ENCODE data around the gene TUBA4B.
"Not testable (repeated sequence)": the region's sequence is repeated elsewhere in the genome, so short reads cannot be mapped to it uniquely, and the experiment has no call there.

The TUBA4B gene

DNA sequence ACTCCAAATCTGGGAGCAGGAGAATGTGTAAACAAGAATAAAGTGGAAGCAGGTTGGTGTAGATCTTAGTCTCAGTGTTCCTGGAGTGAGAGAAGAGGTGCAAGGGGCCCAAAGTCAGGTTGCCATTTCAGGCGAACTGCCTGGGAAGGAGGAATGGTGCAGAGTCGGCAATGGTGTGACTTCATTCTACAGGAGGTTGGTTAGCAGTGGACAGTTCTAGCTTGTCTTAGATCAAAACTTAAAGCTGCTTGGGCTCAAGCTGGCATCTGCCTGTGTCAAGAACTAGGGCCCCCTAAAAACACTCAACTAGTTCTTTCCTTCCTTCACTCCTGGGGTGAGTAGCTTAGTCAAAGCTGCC lies 4.2 kb upstream of the TUBA4B start:
- no peak for DNase-seq

DNA sequence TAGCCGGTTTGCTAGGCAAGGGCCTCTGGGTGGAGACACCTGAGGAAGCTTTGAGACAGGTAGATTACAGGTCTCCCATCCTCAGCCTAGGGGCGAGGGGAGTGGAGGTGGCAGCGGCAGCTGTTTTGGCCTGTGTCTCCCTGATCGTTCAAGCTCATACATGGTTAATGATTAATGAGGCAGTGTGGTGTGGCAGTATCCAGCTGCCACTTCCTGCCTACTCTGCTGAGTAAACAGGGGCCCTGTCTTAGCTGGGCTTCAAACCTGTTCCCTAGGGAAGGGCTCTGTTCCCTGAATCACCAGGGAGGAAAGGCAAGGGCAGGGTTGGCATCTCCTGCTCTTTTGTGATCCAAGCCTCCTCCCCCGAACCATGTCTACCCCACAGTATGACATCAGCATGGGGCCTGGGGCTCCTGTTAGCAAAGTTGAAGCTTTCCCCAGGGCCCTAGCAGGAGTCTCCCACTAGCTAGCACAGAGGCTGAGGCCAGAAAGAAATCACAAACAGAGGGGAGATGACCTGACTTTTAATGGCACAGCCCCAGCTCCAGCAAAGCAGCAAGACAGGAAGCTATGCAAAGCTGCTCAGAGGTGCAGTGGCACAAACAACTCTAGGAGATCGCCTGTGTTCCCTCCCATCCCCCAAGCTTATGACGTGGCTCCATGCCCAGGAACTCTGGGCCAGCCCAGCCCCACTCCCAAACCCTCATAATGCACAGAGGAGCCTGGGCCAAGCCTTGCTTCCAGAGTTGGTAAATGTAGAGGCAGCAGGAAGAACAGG lies 3.7 kb upstream of the TUBA4B start:
- DNase-seq = peak; percentile 78

DNA sequence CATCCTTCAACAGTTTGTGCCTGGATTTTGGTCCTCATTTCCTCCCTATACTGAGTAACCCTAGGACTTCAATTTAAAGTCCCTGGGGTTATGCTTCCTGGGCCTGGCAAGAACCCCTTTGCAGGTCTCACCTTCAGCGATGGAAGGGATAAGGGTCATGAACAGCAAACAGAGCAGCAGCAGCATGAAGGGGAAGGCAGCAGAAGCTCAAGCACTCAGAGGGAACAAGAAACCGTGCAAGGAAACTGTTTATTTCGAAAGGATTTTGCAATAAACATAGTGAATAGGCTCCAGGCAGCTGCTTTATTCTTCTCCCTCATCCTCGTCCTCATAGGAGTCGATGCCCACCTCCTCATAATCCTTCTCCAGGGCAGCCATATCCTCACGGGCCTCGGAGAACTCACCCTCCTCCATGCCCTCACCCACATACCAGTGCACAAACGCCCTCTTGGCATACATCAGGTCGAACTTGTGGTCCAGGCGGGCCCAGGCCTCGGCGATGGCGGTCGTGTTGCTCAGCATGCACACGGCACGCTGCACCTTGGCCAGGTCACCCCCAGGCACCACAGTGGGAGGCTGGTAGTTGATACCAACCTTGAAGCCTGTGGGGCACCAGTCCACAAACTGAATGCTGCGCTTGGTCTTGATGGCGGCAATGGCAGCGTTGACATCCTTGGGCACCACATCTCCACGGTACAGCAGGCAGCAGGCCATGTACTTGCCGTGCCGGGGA lies 2.8 kb upstream of the TUBA4B start:
- no peak for DNase-seq

DNA sequence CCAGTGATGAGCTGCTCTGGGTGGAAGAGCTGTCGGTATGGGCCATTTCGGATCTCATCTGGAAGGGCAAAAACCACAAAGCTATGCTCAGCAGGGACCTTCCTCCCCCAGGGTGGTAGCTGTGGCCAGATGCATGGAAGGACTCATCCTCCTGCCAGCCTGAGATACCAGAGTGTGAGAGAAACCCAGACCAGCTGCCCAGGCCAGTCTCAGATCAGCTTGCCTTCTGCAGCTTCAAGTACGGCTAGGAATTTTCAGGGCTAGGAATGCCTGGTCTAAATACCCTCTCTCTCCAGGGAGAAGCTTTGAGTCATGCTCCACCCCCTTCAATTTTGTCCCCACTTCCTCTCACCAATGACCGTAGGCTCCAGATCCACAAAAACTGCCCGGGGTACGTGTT lies 1.4 kb upstream of the TUBA4B start:
- no peak for DNase-seq

DNA sequence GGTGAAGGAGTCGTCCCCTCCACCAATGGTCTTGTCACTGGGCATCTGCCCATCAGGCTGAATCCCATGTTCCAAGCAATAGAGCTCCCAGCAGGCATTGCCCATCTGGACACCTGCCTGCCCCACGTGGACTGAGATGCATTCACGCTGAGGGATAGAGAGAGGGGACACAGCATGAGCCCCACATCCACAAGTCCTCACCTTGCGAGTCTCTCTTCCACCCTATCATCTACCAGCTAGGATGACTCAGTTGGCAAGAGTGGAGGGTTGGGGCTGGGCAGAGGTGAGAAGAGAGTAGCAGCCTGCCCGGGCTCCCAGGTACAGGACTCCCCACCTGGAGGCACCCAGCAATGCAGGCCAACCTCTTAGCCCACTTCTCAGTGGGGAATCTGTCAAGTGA lies 959 bp upstream of the TUBA4B start:
- DNase-seq = peak; percentile 8

DNA sequence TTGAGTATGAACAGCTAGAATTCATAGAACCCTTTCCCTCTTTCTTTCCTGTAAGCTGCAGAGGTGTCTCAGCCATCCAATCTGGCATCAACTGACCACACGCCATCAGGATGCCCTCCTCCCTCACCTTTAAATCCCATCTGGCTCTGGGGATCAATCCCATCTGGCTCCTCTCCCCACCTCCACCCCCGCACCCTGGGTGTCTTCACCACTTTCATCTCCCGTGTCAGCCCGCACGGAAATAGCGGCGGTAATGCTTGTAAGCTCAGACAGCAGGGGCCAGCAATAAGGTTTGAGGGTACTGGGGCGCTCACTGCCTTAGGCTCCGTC lies 508 bp upstream of the TUBA4B start:
- DNase-seq = no peak

DNA sequence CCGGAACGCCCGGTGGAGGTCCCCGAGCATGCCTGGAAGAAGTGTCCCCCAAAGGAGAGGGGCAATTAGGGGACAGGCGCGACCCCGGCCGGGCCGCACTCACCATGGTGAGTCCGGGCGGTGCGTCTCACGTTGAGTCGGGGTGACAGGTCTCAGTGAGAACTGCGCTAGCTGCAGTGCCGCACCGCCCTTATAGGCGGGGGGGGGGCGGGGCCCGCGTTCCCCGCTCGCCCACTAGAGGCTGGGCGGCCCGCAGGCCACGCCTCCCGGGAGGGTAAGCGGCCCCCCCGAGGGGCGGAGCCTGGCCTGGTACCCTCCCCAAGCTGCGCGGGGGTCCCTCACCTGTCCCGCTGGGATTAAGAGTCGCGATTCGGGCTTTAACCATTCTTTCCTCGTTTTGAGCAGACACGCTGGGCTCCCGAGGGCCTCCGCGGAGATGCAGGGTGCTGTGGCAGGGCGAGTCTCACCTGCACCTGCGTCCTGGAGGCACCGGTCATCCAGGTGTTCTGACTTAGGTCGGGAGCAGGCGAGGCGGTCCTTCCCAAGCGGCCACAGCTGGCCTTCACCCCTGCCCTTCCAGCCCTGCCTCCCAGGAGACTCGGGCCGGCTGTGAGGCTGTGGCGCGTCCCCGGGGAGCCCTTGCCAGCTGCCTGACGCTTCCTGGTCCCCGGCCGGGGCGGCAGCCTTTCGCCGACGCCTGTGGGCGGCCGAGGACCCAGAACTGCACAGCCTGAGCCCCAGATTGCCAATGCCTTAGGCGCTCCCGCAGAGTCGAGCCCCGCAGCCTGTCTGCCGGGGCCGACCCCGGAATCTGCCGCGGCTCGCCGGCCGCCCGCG lies 928 bp downstream of the TUBA4B start, which contains the start of gene TUBA4A:
Gene TUBA4A, minus strand, starts transcription at position 166 of the 837 bp plus-strand sequence. Its CDS starts 60 bp downstream, at position 106.
- DNase-seq = peak; percentile 90

DNA sequence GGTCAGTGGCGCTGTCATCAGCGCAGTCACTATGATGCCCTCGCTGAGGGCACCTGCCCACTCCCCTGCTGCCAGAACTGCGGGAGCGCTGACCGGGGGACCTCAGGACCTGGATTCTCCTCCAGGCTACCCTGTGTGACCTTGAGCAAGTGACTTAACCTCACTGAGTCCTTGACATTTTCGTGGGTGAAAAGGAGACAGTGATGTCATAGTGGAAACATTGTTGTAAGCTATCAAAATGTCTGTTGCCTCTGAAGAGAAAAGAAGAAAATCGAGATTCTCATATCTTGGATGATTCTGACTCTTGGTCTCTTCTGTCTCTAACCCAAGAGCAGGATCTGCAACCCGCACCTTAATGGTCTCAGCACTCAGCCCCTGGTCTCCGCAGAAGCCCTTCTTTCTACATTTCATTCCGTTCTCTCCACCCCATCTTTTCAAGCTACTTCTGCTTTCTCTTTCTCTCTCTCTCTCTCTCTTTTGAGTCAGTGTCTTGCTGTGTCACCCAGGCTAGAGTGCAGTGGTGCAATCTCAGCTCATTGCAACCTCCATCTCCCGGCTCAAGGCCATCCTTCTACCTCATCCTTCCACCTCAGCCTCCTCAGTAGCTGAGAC lies 1.7 kb downstream of the TUBA4B start:
- DNase-seq = peak; percentile 31

DNA sequence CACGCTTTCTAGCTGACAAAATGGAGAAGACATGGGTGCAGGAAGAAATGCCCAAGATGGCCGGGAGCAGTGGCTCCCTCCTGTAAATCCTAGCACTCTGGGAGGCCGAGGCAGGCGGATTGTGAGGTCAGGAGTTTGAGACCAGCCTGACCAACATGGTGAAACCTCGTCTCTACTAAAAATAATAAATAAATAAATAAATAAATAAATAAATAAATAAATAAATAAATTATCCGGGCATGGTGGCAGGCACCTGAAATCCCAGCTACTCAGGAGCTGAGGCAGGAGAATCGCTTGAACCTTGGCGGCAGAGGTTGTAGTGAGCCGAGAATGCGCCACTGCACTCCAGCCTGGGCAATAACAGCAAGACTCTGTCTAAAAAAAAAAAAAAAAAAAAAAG lies 5.9 kb downstream of the TUBA4B start:
- not testable (repeated sequence) for DNase-seq

DNA sequence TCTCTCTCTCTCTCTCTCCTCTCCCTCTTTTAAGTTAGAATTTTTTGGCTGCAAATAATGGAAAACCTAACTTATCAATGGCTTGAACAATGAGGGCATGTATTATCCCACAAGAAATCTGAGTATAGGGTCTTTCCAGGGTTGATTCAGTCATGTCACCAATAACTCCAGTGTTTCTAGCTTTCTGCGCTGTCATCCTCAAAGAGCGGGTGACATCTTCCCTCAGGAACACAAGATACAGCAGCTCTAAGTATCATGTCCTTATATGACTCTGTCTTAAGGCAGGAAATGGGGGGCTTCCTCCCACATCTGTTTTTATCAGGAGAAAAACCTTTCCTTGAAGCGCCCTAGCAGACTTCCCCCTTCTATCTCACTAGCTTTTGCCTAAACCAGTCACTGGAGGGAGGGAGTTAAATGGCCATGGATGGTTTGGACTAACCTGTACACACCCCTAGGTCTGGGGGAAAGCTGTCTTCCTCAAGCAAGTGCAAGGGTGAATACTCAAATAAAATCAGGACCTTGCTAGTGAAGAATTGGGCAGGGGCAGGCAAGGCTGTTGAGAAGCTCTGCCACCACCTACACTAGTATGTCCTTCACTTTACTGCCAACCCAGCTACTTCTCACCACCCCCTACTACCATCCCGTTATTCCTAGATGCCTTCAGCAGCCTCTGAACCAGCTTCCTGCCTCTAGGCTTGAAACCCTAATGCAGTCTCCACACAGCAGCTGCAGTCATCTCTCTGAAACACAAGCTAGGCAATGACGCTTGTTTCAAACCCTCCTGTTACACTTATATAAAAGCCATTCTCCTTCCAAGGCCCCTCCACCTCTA lies 8.2 kb downstream of the TUBA4B start:
- DNase-seq = no peak

DNA sequence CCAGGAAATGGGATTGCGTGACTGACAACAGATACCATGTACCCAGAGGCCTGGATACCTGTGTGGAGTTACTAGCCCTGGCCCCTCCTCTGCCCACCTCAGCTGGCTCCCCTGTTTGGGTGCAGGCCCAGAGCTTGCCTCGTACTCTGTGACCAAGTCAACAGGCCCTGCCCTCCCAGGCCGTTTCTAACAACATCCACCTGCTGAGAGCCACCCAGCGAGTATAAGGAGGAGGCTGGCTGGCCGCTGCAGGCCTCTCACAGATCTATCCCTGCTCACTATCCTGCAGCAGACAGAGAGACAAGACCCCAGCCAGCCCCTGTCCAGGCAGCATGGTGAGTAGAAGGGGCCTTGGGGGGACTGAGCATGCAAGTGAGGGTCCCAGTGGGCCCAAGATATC lies 13.2 kb downstream of the TUBA4B start:
- DNase-seq = no peak

DNA sequence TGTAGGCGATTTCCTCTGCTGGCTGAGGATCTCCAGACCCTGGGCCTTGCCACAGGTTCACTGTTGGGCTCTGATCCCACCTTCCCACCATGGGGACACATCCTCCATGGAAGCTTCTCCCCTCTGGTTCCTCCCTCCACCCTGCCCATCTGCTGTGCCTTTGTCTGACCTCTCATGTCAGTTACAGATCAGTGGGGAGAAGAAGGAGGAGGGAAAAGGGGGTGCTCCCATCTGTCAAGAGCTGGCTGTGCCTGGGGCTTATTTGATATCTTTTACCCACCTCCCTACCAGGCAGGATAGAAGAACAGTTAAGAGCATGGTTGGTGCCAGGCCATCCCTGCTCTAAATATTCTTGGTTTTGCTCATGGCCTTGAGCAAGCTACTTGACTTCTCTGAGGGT lies 13.8 kb downstream of the TUBA4B start:
- no peak for DNase-seq

DNA sequence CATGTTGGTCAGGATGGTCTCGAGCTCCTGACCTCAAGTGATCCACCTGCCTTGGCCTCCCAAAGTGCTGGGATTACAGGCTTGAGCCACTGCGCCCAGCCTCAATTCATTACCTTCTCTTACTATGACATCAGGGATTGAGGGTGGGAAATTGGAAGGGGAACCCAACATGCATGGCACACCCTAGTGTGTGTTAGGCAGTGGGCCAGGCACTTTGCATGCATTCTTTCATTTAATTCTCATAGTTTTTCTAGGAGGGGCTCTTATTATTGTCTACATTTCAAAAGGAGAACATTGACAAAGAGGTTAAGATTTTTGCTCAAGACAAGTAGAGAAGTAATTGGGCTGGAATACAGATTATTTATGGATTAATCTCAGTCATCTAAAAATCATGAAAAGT lies 15.3 kb downstream of the TUBA4B start:
- no peak for DNase-seq

DNA sequence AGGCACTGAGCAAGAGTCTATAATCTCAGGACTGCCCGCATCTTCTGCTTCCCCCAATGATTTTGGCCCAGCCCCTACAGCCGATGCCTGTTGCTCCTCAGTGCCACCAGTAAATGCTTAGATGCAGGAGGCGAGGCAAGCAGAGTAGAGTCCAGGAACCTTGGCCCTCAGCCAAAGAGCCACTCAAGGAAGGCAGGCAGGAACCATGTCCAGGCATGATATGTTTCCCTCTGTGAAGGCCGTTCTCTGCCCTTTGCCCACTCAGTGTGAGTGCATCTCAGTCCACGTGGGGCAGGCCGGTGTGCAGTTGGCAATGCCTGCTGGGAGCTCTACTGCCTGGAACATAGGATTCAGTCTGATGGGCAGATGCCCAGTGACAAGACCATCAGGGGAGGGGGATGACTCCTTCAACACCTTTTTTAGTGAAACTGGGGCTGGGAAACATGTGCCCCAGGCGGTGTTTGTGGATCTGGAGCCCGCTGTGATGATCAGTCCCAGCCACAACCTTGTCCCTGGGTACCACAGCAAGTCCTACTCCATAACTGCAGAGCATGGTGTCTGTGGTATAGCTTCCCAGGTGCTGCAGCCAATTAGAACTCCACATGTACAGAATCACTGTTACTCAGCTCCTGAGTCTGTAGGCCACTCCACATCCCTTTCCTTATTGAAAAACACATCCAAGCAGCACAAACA lies 16.5 kb downstream of the TUBA4B start:
- peak; percentile 17 for DNase-seq

DNA sequence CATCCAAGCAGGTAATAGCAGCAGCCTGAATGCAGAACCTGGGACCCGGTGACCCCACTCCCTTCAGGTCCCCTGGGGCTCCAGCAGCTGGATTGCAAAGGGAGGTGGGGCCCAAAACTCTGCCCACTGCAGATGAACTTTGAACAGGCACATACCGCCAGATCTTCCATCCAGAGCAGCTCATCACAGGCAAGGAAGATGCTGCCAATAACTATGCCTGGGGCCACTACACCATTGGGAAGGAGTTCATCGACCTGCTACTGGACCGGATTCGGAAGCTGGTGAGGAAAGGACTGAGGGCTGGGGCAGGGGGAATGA lies 17.0 kb downstream of the TUBA4B start:
- DNase-seq = no peak

DNA sequence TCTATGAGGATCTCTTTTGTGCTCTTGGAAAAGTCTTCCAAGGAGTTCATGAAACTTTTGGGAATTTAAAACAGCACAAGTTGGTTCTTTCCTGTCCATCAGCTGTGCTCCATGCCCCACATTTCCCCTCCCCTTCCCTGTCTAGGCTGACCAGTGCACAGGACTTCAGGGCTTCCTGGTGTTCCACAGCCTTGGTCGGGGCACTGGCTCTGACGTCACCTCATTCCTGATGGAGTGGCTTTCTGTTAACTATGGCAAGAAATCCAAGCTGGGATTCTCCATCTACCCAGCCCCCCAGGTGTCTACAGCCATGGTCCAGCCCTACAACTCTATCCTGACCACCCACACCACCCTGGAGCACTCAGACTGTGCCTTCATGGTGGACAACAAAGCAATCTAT lies 18.0 kb downstream of the TUBA4B start:
- DNase-seq = no peak

DNA sequence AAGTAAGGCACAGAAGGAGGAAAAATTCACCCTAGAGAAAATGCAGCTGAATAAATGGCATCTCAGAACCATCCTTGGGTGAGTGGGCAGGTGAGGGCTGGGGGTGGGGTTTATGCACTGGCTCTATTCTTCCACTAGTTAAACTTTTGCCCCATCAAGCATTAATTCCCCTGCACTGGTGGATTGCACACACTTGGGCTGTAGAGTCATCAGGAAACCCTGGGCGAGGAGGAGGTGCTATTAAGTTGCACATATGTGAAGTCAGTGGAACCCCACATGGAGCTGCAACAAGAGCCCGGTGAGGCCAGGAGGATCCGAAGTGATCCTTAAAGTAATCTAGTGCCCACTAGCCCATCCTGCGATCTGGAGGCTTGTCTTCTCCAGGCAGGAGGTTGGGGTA lies 19.3 kb downstream of the TUBA4B start:
- no peak for DNase-seq

DNA sequence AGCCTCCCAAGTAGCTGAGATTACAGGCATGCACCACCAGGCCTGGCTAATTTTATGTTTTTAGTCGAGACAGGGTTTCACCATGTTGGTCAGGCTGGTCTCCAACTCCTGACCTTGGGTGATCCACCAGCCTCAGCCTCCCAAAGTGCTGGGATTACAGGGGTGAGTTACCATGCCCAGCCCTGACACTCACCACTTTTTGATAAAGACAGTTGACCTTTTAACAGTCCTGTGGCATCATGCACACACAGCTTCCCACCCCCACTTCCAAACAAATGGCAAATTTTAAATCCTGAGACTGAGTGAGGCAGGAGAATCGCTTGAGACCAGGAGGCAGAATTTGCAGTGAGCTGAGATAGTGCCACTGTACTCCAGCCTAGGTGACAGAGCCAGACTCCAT lies 20.0 kb downstream of the TUBA4B start:
- DNase-seq = no peak

DNA sequence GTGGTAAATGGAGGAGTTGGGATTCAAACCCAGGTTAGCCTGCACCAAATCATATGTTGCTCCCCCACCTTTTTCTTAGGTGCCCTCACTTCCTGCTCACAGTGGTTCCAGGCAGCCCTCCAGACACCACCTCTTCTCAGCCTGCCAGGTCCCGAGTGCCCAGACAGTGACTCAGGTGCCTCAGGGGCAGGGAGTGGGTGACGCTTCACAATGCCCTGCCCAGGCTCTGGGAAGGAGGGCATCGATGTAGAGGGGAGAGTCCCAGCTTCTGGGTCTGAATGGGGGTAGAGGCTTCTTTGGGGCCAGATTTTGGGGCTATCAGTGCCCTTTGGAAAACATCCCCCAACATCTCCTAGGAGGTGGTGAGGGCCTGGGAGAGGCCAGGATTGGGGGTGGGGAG lies 20.9 kb downstream of the TUBA4B start:
- no peak for DNase-seq

DNA sequence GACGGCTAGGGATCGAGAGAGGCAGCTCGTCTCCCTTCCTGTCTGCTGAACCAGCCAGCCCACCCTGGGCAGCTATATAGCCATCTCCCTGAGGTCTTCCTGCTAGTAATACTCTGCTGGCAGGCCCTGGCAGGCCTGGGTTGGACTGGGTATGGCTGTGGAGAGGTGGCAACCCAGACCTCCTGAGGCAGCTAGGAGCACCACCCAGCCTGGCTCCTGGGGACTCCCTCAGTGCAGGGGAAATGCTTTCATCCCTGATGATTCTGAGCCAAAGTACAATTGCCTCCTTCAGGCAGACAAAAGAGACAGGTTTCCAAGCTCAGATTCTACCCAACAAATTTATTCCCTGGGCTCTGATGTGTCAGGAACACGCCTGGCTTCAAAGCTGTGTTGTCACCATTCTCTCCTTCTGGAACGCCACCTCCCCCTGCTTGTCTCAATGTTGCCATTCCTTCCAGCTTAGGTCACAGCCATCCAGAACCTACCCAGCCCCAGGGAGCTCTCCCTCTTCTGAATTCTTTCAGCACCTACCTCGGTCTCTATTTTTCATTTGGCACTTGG lies 21.4 kb downstream of the TUBA4B start:
- no peak for DNase-seq

Measured in RPMI8226 (cell line).